GM19238 (cell line): ENCODE measurements around the gene GALNT10.
"Not testable (repeated sequence)": the region's sequence is repeated elsewhere in the genome, so short reads cannot be mapped to it uniquely, and the experiment has no call there.

Source experiments
- DNase-seq: peaks from one replicate; pipeline ENCODE4 v3.0.0; 2011; ENCODE audit warnings: low spot score; ENCODE audit not compliant: insufficient read length

GALNT10 gene

GRCh38 chr5:154351566-154351965 is 161.0 kb downstream of the GALNT10 start:
- DNase-seq: no peak

- no peak for DNase-seq
These were observed 162.5 kb downstream of the GALNT10 start for GRCh38 chr5:154352960-154353548.

GRCh38 chr5:154355129-154355611 is 164.6 kb downstream of the GALNT10 start:
- no peak for DNase-seq

GRCh38 chr5:154356020-154356655 is 165.6 kb downstream of the GALNT10 start:
- no peak for DNase-seq

GRCh38 chr5:154356958-154357357 is 166.4 kb downstream of the GALNT10 start:
- no peak for DNase-seq

GRCh38 chr5:154358516-154359220 is 168.1 kb downstream of the GALNT10 start:
- no peak for DNase-seq

GRCh38 chr5:154359221-154359573 is 168.7 kb downstream of the GALNT10 start:
- DNase-seq: no peak

GRCh38 chr5:154360241-154360640 is 169.7 kb downstream of the GALNT10 start:
- DNase-seq: not testable (repeated sequence)

- DNase-seq: no peak
These were observed 172.9 kb downstream of the GALNT10 start for GRCh38 chr5:154363411-154363810.

- DNase-seq: no peak
These were observed 174.2 kb downstream of the GALNT10 start for GRCh38 chr5:154364771-154365170.

- DNase-seq: no peak
These were observed 175.3 kb downstream of the GALNT10 start for GRCh38 chr5:154365823-154366222.

GRCh38 chr5:154366353-154366752 is 175.8 kb downstream of the GALNT10 start:
- DNase-seq: no peak

- DNase-seq: no peak
These were observed 176.6 kb downstream of the GALNT10 start for GRCh38 chr5:154367101-154367500.

- DNase-seq: no peak
These were observed 177.7 kb downstream of the GALNT10 start for GRCh38 chr5:154368041-154368800.

GRCh38 chr5:154369682-154370081 is 179.1 kb downstream of the GALNT10 start:
- no peak for DNase-seq

- no peak for DNase-seq
These were observed 179.6 kb downstream of the GALNT10 start for GRCh38 chr5:154370119-154370518.

GRCh38 chr5:154370813-154371212 is 180.3 kb downstream of the GALNT10 start:
- no peak for DNase-seq

- DNase-seq: no peak
These were observed 181.2 kb downstream of the GALNT10 start for GRCh38 chr5:154371687-154372086.

- no peak for DNase-seq
These were observed 182.1 kb downstream of the GALNT10 start for GRCh38 chr5:154372661-154373060.

- no peak for DNase-seq
These were observed 182.8 kb downstream of the GALNT10 start for GRCh38 chr5:154373326-154373725.

- no peak for DNase-seq
These were observed 183.2 kb downstream of the GALNT10 start for GRCh38 chr5:154373729-154374179.

- DNase-seq: no peak
These were observed 183.7 kb downstream of the GALNT10 start for GRCh38 chr5:154374264-154374663.
